HepG2 (cell line): Measurements from ENCODE around the gene MEF2B. TPM values are rescaled to one million over a fixed set of nuclear protein-coding genes. Genes with fewer than 3 reads are reported as not detected.

Experiments used
- FOXK1 ChIP-seq: sonication (generic); formaldehyde crosslinking; IDR thresholded peaks from 2 replicates; pipeline ENCODE4 v1.4.0; 2020; ENCODE audit warnings: low read depth, missing genetic modification reagents, borderline replicate concordance
- GATAD1 ChIP-seq: IDR thresholded peaks from 2 replicates; pipeline ENCODE4 v1.6.1; 2016; ENCODE audit warnings: missing genetic modification reagents, missing compliant biosample characterization
- ZNF407 ChIP-seq: sonication (generic); formaldehyde crosslinking; IDR thresholded peaks from one replicate; pipeline ENCODE4 v1.5.1; 2020; ENCODE audit warnings: mild to moderate bottlenecking, missing genetic modification reagents; ENCODE audit errors: not compliant biosample characterization
- ZNF549 ChIP-seq: sonication (generic); formaldehyde crosslinking; IDR thresholded peaks from 2 replicates; pipeline ENCODE4 v1.5.0; 2020; ENCODE audit warnings: missing genetic modification reagents
- ZNF598 ChIP-seq: sonication (generic); formaldehyde crosslinking; IDR thresholded peaks from 2 replicates; pipeline ENCODE4 v1.5.1; 2020; ENCODE audit warnings: mild to moderate bottlenecking, missing genetic modification reagents, borderline replicate concordance
- polyA plus RNA-seq, 8 experiments: library from polyadenylated mRNA; depleted of rRNA in 3 of 8; stranded (reverse) in 7 of 8; unstranded in 1 of 8; fragments of >200 nt; fragmentation: Illumina TruSeq in 4 of 8; extraction: Trizol in 4 of 8; gene quantifications; 2 replicates each; pipeline versions ENCODE4 v1.2.1 to v1.2.3, GENCODE V29; 2011 to 2016; ENCODE audit warnings: low read depth in 4 of 8, missing spikeins in 1 of 8, mixed read lengths in 1 of 8; ENCODE audit not compliant: insufficient read depth in 1 of 8
- total RNA-seq, 5 experiments: library from RNA; depleted of rRNA; stranded (reverse); fragments of >200 nt; fragmentation: Illumina TruSeq; extraction: Trizol; gene quantifications; 2 replicates each; pipeline ENCODE4 v1.2.3, GENCODE V29; 2016; ENCODE audit warnings: low read depth in 1 of 5

Gene MEF2B
- total and polyA plus RNA-seq, 2 of the 13 experiments (the other 11 are each of a cell fraction or from before 2014, with no cell fraction given), result 1.2 to 1.7 TPM

GRCh38 chr19:19202707-19203011, 32.6 kb upstream of the MEF2B start (continued):
- peak; percentile 25 for TF ChIP-seq ZNF407 (CRISPR knock-in tag)
- no peak for TF ChIP-seq FOXK1 (CRISPR knock-in tag)
- TF ChIP-seq ZNF549 (CRISPR knock-in tag), result no peak
- TF ChIP-seq ZNF598 (CRISPR knock-in tag), result 0 out of 2 replicates have a peak, but pooled peaks have one; percentile 36
- no peak for TF ChIP-seq GATAD1 (CRISPR knock-in tag)
